Hypothalamus (tissue), 51 donors: Measurements from ENCODE around the gene DUSP10.

ENCODE experiments used
- DNase-seq, 51 donors: peaks; one replicate each; lab custom pipeline; 2025; lab: John Stamatoyannopoulos, UW

Gene DUSP10

GRCh38 chr1:221664253-221664652, 77.6 kb downstream of the DUSP10 start:
- DNase-seq, result no peak

GRCh38 chr1:221663321-221663720, 78.6 kb downstream of the DUSP10 start:
- no peak for DNase-seq

GRCh38 chr1:221655766-221656305, 86.1 kb downstream of the DUSP10 start:
- DNase-seq, result no peak
